Stomach (tissue), 4 donors: ENCODE results near the gene CNOT9.

Source experiments
- CTCF ChIP-seq, 7 experiments: fragments of 450-650 bp in 4 of 7; fragments of 200-600 bp in 3 of 7; sonication (generic) in 3 of 7; IDR thresholded peaks; one replicate each; pipeline ENCODE4 v1.5.1; 2016 to 2019; ENCODE audit warnings: antibody characterized with exemption in 7 of 7, control low read depth in 2 of 7, mild to moderate bottlenecking in 1 of 7
- EP300 ChIP-seq: sonication (generic); formaldehyde crosslinking; IDR thresholded peaks from one replicate; pipeline ENCODE4 v1.6.1; 2017; ENCODE audit warnings: antibody characterized with exemption
- POLR2A ChIP-seq, 4 donors: fragments of 450-650 bp; IDR thresholded peaks; one replicate each; pipeline ENCODE4 v1.6.1; 2016; ENCODE audit warnings: antibody characterized with exemption in 4 of 4, control low read depth in 2 of 4, mild to moderate bottlenecking in 1 of 4, moderate library complexity in 1 of 4
- POLR2AphosphoS5 ChIP-seq, 3 donors: sonication (generic); formaldehyde crosslinking; IDR thresholded peaks; one replicate each; pipeline ENCODE4 v1.6.1; 2016; ENCODE audit warnings: antibody characterized with exemption in 3 of 3

GRCh38 chr2:218529990-218530389, 38.6 kb upstream of the CNOT9 start:
- no peak for TF ChIP-seq POLR2A (IDR thresholded peaks at IDR 0.05)
- no peak for TF ChIP-seq CTCF (IDR thresholded peaks at IDR 0.05)
- no peak for TF ChIP-seq POLR2AphosphoS5 (IDR thresholded peaks at IDR 0.05)
- no peak for TF ChIP-seq EP300
